ENCODE data around the gene ANAPC13.
A peak's percentile ranks its signal among the peaks of the same experiment; 100 is the strongest.

GRCh38 chr3:134505485-134505884, 19.7 kb upstream of the ANAPC13 start:
- TF ChIP-seq CTCF (conservative IDR thresholded peaks at IDR 0.05): peak; percentile 3; the same call in 1 of the 2 replicates
- TF ChIP-seq ZFX (IDR thresholded peaks at IDR 0.05): no peak
